ENCODE measurements around the gene KIAA1671. TPM values are rescaled to one million over a fixed set of nuclear protein-coding genes. Genes with fewer than 3 reads are reported as not detected.

The KIAA1671 gene
- total RNA-seq, 1 donor from 2014 or later: 14.5 TPM

GRCh38 chr22:25120761-25121212 lies 168.3 kb downstream of the KIAA1671 start:
- H3K27me3 Mint-ChIP-seq (ENCODE audit: low read depth): no peaks in the 10 kb centered on the region
- H3K36me3 Mint-ChIP-seq (ENCODE audit: low read depth): peaks cover 7% of the 10 kb centered on the region
- H3K4me1 Mint-ChIP-seq: peaks cover 29% of the 10 kb centered on the region
- no peak for DNase-seq (ENCODE audit: low read depth, low spot score)
- H3K9me3 Mint-ChIP-seq: peaks cover 5% of the 10 kb centered on the region
- peak overlapping the region; percentile 78 for H3K27ac Mint-ChIP-seq (ENCODE audit: unreplicated experiment)
- H3K4me3 Mint-ChIP-seq: no peak overlapping the region
- TF ChIP-seq CTCF (conservative IDR thresholded peaks at IDR 0.05): no peak

DNA sequence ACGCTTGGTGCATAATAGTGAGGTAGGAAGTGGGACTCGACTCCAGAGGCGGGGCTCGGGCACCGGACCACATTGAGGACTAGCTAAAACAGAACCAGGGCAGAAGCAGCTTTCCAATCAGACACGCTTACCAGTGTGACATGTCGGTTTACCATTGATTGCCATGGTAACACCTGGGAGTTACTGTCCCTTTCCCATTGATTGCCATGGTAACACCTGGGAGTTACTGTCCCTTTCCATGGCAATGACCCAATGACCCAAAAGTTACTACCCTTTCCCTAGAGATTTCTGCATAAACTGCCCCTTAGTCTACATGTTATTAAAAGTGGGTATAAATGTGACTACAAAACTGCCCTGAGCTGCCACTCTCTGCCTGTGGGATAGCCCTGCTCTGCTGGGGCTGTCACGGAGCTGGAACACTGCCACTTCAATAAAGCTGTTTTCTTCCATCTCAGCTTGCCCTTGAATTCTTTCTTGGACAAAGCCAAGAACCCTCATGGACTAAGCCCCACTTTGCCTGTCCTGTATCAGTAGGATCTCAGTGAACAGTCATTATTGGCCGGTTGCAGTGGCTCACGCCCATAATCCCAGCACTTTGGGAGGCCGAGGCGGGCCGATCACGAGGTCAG lies 169.7 kb downstream of the KIAA1671 start:
- no peak for TF ChIP-seq CTCF (conservative IDR thresholded peaks at IDR 0.05)
- peaks cover 29% of the 10 kb centered on the region for H3K4me1 Mint-ChIP-seq

DNA sequence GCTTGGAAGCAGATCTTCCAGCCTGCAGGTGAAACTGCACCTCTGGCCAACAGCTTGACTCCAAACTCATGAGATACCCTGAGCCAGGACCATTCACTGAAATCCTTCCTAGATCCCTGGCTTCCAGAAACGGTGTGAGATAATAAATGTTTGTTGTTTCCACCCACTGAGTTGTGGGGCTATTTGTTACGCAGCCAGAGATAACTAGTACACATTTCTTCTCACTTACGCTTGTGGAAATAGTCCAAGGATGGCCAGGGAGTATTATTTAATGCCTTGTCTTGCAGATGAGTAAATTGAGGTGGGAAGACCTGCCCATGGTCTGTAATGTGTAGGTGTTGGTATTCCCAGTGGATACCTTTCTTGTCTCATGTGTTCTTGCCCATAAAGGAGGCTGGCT lies 171.2 kb downstream of the KIAA1671 start:
- DNase-seq (ENCODE audit: low read depth, low spot score): no peak
- H3K27me3 Mint-ChIP-seq (ENCODE audit: low read depth): no peaks in the 10 kb centered on the region
- no peak for TF ChIP-seq CTCF (conservative IDR thresholded peaks at IDR 0.05)
- H3K4me3 Mint-ChIP-seq: no peak overlapping the region
- H3K4me1 Mint-ChIP-seq: peaks cover 29% of the 10 kb centered on the region
- peaks cover 5% of the 10 kb centered on the region for H3K9me3 Mint-ChIP-seq
- no peak overlapping the region for H3K27ac Mint-ChIP-seq (ENCODE audit: unreplicated experiment)
- H3K36me3 Mint-ChIP-seq (ENCODE audit: low read depth): peaks cover 7% of the 10 kb centered on the region

More for the DNA sequence above, 169.7 kb downstream of the KIAA1671 start:
- no peak overlapping the region for H3K4me3 Mint-ChIP-seq
- no peak for DNase-seq (ENCODE audit: low read depth, low spot score)
- peaks cover 5% of the 10 kb centered on the region for H3K9me3 Mint-ChIP-seq
- H3K36me3 Mint-ChIP-seq (ENCODE audit: low read depth): peaks cover 7% of the 10 kb centered on the region
- H3K27ac Mint-ChIP-seq (ENCODE audit: unreplicated experiment): no peak overlapping the region
- H3K27me3 Mint-ChIP-seq (ENCODE audit: low read depth): no peaks in the 10 kb centered on the region

- Mint-ChIP-seq H3K4me1 (peaks cover 13% of the 10 kb centered on the region), H3K4me3 (no peak overlapping the region), H3K36me3 (ENCODE audit: low read depth) (peaks cover 7% of the 10 kb centered on the region), H3K27me3 (ENCODE audit: low read depth) (no peaks in the 10 kb centered on the region), H3K9me3 (peaks cover 5% of the 10 kb centered on the region), H3K27ac (ENCODE audit: unreplicated experiment) (no peak overlapping the region)
- TF ChIP-seq CTCF (conservative IDR thresholded peaks at IDR 0.05): no peak
- no peak for DNase-seq (ENCODE audit: low read depth, low spot score)
These were observed 173.3 kb downstream of the KIAA1671 start for GRCh38 chr22:25125693-25126357.

GRCh38 chr22:25126510-25126909 lies 174.0 kb downstream of the KIAA1671 start:
- Mint-ChIP-seq H3K4me1 (peaks cover 8% of the 10 kb centered on the region), H3K9me3 (peaks cover 5% of the 10 kb centered on the region), H3K27me3 (ENCODE audit: low read depth) (no peaks in the 10 kb centered on the region), H3K36me3 (ENCODE audit: low read depth) (peaks cover 7% of the 10 kb centered on the region), H3K27ac (ENCODE audit: unreplicated experiment) (no peak overlapping the region), H3K4me3 (no peak overlapping the region)
- no peak for DNase-seq (ENCODE audit: low read depth, low spot score)
- TF ChIP-seq CTCF (conservative IDR thresholded peaks at IDR 0.05): no peak

All from neural crest cell (in vitro differentiated cells).